Testis (tissue), 3 donors: ENCODE results near the gene ITGA11. TPM values are rescaled to one million over a fixed set of nuclear protein-coding genes. Genes with fewer than 3 reads are reported as not detected.

Experiments
- DNase-seq: peaks from one replicate; pipeline ENCODE4 v3.0.0-alpha.2; 2019
- H3K27ac ChIP-seq, 2 donors: fragments of 200-600 bp; sonication (generic); one replicate each; pipeline ENCODE4 v1.5.1; 2019
- H3K27me3 ChIP-seq: fragments of 200-600 bp; sonication (generic); one replicate; pipeline ENCODE4 v1.5.1; 2019
- H3K36me3 ChIP-seq: fragments of 200-600 bp; sonication (generic); one replicate; pipeline ENCODE4 v1.5.1; 2017; ENCODE audit warnings: low read depth; ENCODE audit errors: missing control alignments
- H3K4me1 ChIP-seq: fragments of 200-600 bp; sonication (generic); one replicate; pipeline ENCODE4 v1.5.1; 2019
- H3K4me3 ChIP-seq, 2 donors: fragments of 200-600 bp; sonication (generic); one replicate each; pipeline ENCODE4 v1.5.1; 2017 to 2019
- H3K9me3 ChIP-seq: fragments of 200-600 bp; sonication (generic); one replicate; pipeline ENCODE4 v1.5.1; 2017
- CTCF ChIP-seq, 3 experiments: fragments of 450-650 bp in 2 of 3; fragments of 200-600 bp in 1 of 3; sonication (generic) in 1 of 3; IDR thresholded peaks; one replicate each; pipeline ENCODE4 v1.5.1; 2016 to 2019; ENCODE audit warnings: antibody characterized with exemption in 3 of 3, mild to moderate bottlenecking in 2 of 3, moderate library complexity in 1 of 3
- POLR2A ChIP-seq: fragments of 450-650 bp; IDR thresholded peaks from one replicate; pipeline ENCODE4 v1.6.1; 2017; ENCODE audit warnings: antibody characterized with exemption, mild to moderate bottlenecking, moderate library complexity
- WGBS, 2 donors: methylation state at CpG; one replicate each; pipeline ENCODE4 v1.1.5; 2018; 5-methylcytosine and 5-hydroxymethylcytosine counted together
- intact Hi-C: fragments of 100-400 bp; cut with DNase I; formaldehyde crosslinking; loops from one replicate; pipeline ENCODE4 v1.15.1; 2023; ENCODE audit warnings: low total_unique reads
- polyA plus RNA-seq: library from polyadenylated mRNA; stranded (reverse); fragments of 350-450 nt; fragmentation: Illumina TruSeq; extraction: RNeasy Lipid Tissue Mini Kit (QIAGEN cat#74804); gene quantifications from one replicate; pipeline ENCODE4 v1.2.3, GENCODE V29; 2014; ENCODE audit warnings: low read depth, low replicate concordance; ENCODE audit not compliant: insufficient read depth
- total RNA-seq, 2 donors: library from RNA; depleted of rRNA; stranded (reverse); fragments of >200 nt; gene quantifications; one replicate each; pipeline ENCODE4 v1.2.3, GENCODE V29; 2016

ITGA11 gene
- total and polyA plus RNA-seq, 3 donors from 2014 or later: 4.3 to 6.6 (median 5.6) TPM

GRCh38 chr15:68389936-68390817 is 41.8 kb downstream of the ITGA11 start:
- Histone ChIP-seq H3K36me3 (no peaks in the 10 kb centered on the region), H3K4me1 (no peaks in the 10 kb centered on the region), H3K4me3 (no peak overlapping the region), H3K27me3 (no peaks in the 10 kb centered on the region), H3K9me3 (no peaks in the 10 kb centered on the region), H3K27ac (no peak overlapping the region)
- DNase-seq: no peak
- intact Hi-C loops: no loop called here
- TF ChIP-seq POLR2A (no peak), CTCF (IDR thresholded peaks at IDR 0.05) (no peak)
- 74 to 84% methylated on average over 14 to 15 of the region's 15 CpGs for WGBS, 2 donors

GRCh38 chr15:68389041-68389930 is 42.7 kb downstream of the ITGA11 start:
- DNase-seq: no peak
- H3K27ac ChIP-seq: no peak overlapping the region
- intact Hi-C loops: no loop called here

GRCh38 chr15:68387381-68388143 is 44.4 kb downstream of the ITGA11 start:
- Histone ChIP-seq H3K27ac (no peak overlapping the region), H3K4me1 (peaks cover 5% of the 10 kb centered on the region), H3K27me3 (no peaks in the 10 kb centered on the region), H3K36me3 (no peaks in the 10 kb centered on the region), H3K9me3 (no peaks in the 10 kb centered on the region), H3K4me3 (no peak overlapping the region)
- TF ChIP-seq CTCF (IDR thresholded peaks at IDR 0.05): no peak
- TF ChIP-seq POLR2A: no peak
- WGBS, 2 donors: 93% methylated on average over 12 of the region's 12 CpGs
- DNase-seq: no peak
- intact Hi-C loops: no loop called here

More at GRCh38 chr15:68389041-68389930, 42.7 kb downstream of the ITGA11 start:
- Histone ChIP-seq H3K9me3 (no peaks in the 10 kb centered on the region), H3K27me3 (no peaks in the 10 kb centered on the region), H3K36me3 (no peaks in the 10 kb centered on the region), H3K4me3 (no peak overlapping the region), H3K4me1 (peaks cover 5% of the 10 kb centered on the region)
- WGBS, 2 donors: 87 to 94% methylated on average over 7 of the region's 7 CpGs
- TF ChIP-seq POLR2A (no peak), CTCF (IDR thresholded peaks at IDR 0.05) (no peak)

GRCh38 chr15:68386587-68387288 is 45.2 kb downstream of the ITGA11 start:
- WGBS, 2 donors: 81 to 89% methylated on average over 9 of the region's 9 CpGs
- Histone ChIP-seq H3K36me3 (no peaks in the 10 kb centered on the region), H3K4me1 (peaks cover 5% of the 10 kb centered on the region), H3K27me3 (no peaks in the 10 kb centered on the region), H3K9me3 (no peaks in the 10 kb centered on the region), H3K4me3 (no peak overlapping the region), H3K27ac (no peak overlapping the region)
- intact Hi-C loops: no loop called here
- no peak for TF ChIP-seq POLR2A
- TF ChIP-seq CTCF (IDR thresholded peaks at IDR 0.05): no peak
- no peak for DNase-seq
